ENCODE data around the gene GLTP. TPM values are rescaled to one million over a fixed set of nuclear protein-coding genes. Genes with fewer than 3 reads are reported as not detected.

The GLTP gene
- total and polyA plus RNA-seq, 12 donors, result 18.0 to 28.0 (median 21.9) TPM

DNA sequence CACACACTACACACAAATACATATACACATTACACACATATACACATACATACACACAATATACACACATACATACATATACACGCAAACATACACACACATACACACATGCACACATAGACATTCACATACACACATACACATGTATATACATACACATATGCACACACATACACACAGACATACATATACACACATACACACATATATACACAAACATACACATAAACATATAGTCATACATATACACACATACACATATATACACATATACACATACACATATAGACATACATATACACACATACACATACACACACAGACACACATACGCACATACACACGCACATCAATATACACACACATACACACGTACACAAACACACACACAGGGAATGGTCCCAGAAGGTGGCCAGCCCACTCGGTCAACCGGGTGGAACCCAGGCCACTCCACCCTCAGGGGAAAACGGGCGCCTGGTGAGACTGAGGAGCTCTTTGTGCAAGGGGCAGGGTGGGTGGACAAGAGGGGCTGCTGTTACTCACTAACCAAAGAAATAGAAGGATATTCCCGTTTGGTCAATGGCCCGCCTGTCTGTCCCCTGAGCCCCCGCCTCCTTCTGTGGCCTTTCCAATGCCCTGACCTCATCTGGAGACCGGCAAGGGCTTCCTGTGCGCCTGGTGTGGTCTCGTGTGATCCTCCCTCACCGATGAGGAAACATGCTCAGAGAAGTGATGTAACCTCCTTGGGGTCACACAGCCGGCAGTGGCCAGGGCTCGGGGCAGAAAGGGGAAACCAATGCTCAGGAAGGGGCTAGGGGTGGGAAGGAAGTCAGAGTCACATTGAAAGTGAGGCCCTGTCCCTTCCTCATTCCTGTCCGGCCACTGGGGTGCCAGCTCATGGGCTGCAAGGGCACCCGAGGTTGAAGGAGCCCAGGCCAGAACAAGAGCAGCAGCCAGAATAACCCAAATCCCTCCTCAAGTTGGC is 52.5 kb downstream of the GLTP start:
- peaks cover 0 to 39% (median 0%) of the 10 kb centered on the region in 9 donors for H3K4me1 ChIP-seq
- H3K27me3 ChIP-seq, result peaks cover 0 to 23% (median 11%) of the 10 kb centered on the region in 7 donors
- no peak overlapping the region for H3K4me3 ChIP-seq
- H3K27ac ChIP-seq, result peak overlapping the region in 5 of 10 donors; percentile 23 to 89 (median 51)
- H3K36me3 ChIP-seq, result no peaks in the 10 kb centered on the region
- DNase-seq, result peak; percentile 45 to 54
- intact Hi-C loops (cut with DNase I), result no loop called here
- TF ChIP-seq, protein P1, sequence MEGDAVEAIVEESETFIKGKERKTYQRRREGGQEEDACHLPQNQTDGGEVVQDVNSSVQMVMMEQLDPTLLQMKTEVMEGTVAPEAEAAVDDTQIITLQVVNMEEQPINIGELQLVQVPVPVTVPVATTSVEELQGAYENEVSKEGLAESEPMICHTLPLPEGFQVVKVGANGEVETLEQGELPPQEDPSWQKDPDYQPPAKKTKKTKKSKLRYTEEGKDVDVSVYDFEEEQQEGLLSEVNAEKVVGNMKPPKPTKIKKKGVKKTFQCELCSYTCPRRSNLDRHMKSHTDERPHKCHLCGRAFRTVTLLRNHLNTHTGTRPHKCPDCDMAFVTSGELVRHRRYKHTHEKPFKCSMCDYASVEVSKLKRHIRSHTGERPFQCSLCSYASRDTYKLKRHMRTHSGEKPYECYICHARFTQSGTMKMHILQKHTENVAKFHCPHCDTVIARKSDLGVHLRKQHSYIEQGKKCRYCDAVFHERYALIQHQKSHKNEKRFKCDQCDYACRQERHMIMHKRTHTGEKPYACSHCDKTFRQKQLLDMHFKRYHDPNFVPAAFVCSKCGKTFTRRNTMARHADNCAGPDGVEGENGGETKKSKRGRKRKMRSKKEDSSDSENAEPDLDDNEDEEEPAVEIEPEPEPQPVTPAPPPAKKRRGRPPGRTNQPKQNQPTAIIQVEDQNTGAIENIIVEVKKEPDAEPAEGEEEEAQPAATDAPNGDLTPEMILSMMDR (IDR thresholded peaks at IDR 0.05), result no peak
- no peaks in the 10 kb centered on the region for H3K9me3 ChIP-seq
- ATAC-seq, result peak; percentile 66 to 86 (median 80)
- WGBS, 2 donors, result 48 to 49% methylated on average over 19 of the region's 19 CpGs

DNA sequence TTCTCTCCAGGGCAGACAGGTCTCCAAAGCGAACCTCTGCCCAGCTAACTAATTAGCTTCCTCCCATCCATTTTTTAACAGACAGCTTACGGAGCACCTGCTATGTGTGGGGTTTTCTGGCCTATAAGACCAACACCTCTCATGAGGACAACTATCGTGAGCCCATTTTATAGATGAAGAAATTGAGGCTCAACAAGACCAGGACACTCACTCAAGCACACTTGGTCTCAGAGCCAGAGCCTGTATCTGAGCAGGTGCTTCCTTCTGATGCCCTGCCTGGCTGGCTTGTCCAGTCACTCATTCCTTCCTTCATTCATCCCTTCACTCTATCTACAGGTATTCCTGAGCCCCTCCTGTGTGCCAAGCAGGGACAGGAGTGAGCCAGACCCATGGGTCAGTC is 53.3 kb downstream of the GLTP start:
- whole genome bisulfite sequencing, 2 donors, result 90 to 91% methylated on average over 3 of the region's 3 CpGs
- H3K36me3 ChIP-seq, result no peaks in the 10 kb centered on the region
- intact Hi-C loops (cut with DNase I), result no loop called here
- H3K4me3 ChIP-seq, result no peak overlapping the region
- H3K27me3 ChIP-seq, result peaks cover 0 to 15% (median 3%) of the 10 kb centered on the region in 7 donors
- DNase-seq (no peak), ATAC-seq (no peak)
- no peak overlapping the region for H3K27ac ChIP-seq
- TF ChIP-seq, protein P1 (IDR thresholded peaks at IDR 0.05), result no peak
- H3K9me3 ChIP-seq, result no peaks in the 10 kb centered on the region
- peaks cover 0 to 32% (median 0%) of the 10 kb centered on the region in 9 donors for H3K4me1 ChIP-seq

DNA sequence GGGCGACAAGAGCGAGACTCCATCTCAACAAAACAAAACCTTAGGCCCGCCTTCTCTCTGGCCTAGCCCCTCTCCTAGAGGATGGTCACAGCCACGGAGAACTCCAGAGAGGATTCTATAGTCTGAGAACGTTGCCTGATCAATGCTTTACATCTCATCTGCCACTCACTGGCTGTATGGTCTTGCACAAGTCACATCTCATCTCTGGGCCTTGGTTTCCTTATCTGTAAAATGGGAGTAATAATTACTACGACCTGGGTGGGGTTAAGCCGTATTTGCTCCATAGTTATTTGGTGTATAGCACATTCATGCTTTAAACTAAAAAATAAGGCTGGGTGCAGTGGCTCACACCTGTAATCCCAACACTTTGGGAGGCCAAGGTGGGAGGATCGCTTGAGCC is 55.6 kb downstream of the GLTP start:
- no peaks in the 10 kb centered on the region for H3K9me3 ChIP-seq
- H3K4me1 ChIP-seq, result peaks cover 0 to 27% (median 0%) of the 10 kb centered on the region in 9 donors
- intact Hi-C loops (cut with DNase I), result no loop called here
- H3K27ac ChIP-seq, result no peak overlapping the region
- DNase-seq (no peak), ATAC-seq (no peak)
- H3K27me3 ChIP-seq, result peaks cover 0 to 7% (median 0%) of the 10 kb centered on the region in 7 donors
- H3K4me3 ChIP-seq, result no peak overlapping the region
- 88 to 89% methylated on average over 8 of the region's 8 CpGs for WGBS, 2 donors
- TF ChIP-seq, protein P1 (IDR thresholded peaks at IDR 0.05), result no peak
- H3K36me3 ChIP-seq, result no peaks in the 10 kb centered on the region

DNA sequence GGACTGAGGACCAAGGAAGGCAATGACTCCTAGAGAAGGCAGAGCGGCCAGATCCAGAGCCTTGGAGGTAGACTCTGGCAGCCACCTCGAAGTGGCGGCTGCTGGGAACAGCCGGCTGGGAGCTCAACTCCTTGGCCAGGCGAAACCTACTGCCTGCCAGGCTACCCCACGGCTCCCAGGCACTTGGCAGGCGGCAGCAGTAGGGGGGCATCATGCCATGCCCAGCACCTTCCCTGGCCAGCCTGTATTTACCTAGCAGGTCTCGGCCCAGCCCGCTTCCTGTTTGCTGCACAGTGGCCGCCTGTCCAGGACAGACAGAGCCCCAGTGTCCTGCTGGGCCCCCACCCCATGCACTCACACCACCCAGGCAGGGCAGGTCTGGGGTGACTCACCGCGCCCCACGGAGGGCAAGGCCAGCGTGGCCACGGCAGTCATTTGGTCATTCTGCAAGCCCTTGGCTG is 57.4 kb downstream of the GLTP start:
- 59 to 61% methylated on average over 15 of the region's 15 CpGs for WGBS, 2 donors
- intact Hi-C loops (cut with DNase I), result no loop called here
- H3K27me3 ChIP-seq, result peaks cover 0 to 16% (median 0%) of the 10 kb centered on the region in 7 donors
- peak in 1 of 2 donors; percentile 42 for DNase-seq
- no peak overlapping the region for H3K27ac ChIP-seq
- TF ChIP-seq, protein P1 (IDR thresholded peaks at IDR 0.05), result no peak
- no peak overlapping the region for H3K4me3 ChIP-seq
- H3K36me3 ChIP-seq, result no peaks in the 10 kb centered on the region
- peak in 6 of 8 donors; percentile 60 to 78 (median 70) for ATAC-seq
- no peaks in the 10 kb centered on the region for H3K9me3 ChIP-seq
- H3K4me1 ChIP-seq, result peaks cover 0 to 13% (median 0%) of the 10 kb centered on the region in 9 donors

All from heart right ventricle (tissue), 16 donors.